Measurements from ENCODE around the gene NUDCD3.

- TF ChIP-seq POLR2A (IDR thresholded peaks at IDR 0.05) (no peak), CTCF (IDR thresholded peaks at IDR 0.05) (no peak)
Observed at GRCh38 chr7:44445986-44446671, 44.3 kb downstream of the NUDCD3 start.
